GM23338 (cell line): ENCODE results near the gene PABPN1. TPM values are rescaled to one million over a fixed set of nuclear protein-coding genes. Genes with fewer than 3 reads are reported as not detected.

Experiments
- ATAC-seq: fragments of 200-7000 bp; cut with Tn5 transposase; 3 replicates; pipeline ENCODE4 v1.9.1; 2020
- DNase-seq: peaks from one replicate; pipeline ENCODE4 v3.0.0-alpha.2; 2015; ENCODE audit warnings: low spot score
- H2AFZ ChIP-seq: fragments of 200-600 bp; sonication (generic); 2 replicates; pipeline ENCODE4 v1.8.0; 2016; ENCODE audit warnings: antibody characterized with exemption, mild to moderate bottlenecking, moderate library complexity
- H3F3A ChIP-seq: fragments of 200-600 bp; sonication (generic); replicated peaks from 2 replicates; pipeline ENCODE4 v1.8.0; 2017; ENCODE audit warnings: antibody characterized with exemption, mixed run types, low read depth
- H3K27ac ChIP-seq: fragments of 200-600 bp; sonication (generic); 2 replicates; pipeline ENCODE4 v1.6.1; 2016; ENCODE audit warnings: low read depth
- H3K27me3 ChIP-seq: fragments of 200-600 bp; sonication (generic); 2 replicates; pipeline ENCODE4 v1.8.0; 2016; ENCODE audit warnings: mild to moderate bottlenecking, mixed run types, moderate library complexity; ENCODE audit not compliant: insufficient read depth
- H3K36me3 ChIP-seq: fragments of 200-600 bp; sonication (generic); 2 replicates; pipeline ENCODE4 v1.8.0; 2016; ENCODE audit warnings: mild to moderate bottlenecking; ENCODE audit not compliant: insufficient read depth
- H3K4me1 ChIP-seq: fragments of 200-600 bp; sonication (generic); 2 replicates; pipeline ENCODE4 v1.8.0; 2016; ENCODE audit warnings: mild to moderate bottlenecking, moderate library complexity; ENCODE audit not compliant: insufficient read depth
- H3K4me2 ChIP-seq: fragments of 200-600 bp; sonication (generic); 2 replicates; pipeline ENCODE4 v1.7.1; 2017; ENCODE audit warnings: mixed run types
- H3K4me3 ChIP-seq: fragments of 200-600 bp; sonication (generic); 2 replicates; pipeline ENCODE4 v1.6.1; 2016; ENCODE audit warnings: mixed run types
- H3K79me2 ChIP-seq: fragments of 200-600 bp; sonication (generic); replicated peaks from 2 replicates; pipeline ENCODE4 v1.8.0; 2017; ENCODE audit warnings: mild to moderate bottlenecking; ENCODE audit not compliant: insufficient read depth
- H3K9me2 ChIP-seq: fragments of 200-600 bp; sonication (generic); 2 replicates; pipeline ENCODE4 v1.8.0; 2017; ENCODE audit not compliant: insufficient read depth
- H4K20me1 ChIP-seq: fragments of 200-600 bp; sonication (generic); replicated peaks from 2 replicates; pipeline ENCODE4 v1.8.0; 2017; ENCODE audit warnings: mild to moderate bottlenecking; ENCODE audit not compliant: insufficient read depth
- H3K27ac Mint-ChIP-seq: 2 replicates; pipeline ENCODE4 v1.8.0; 2020; ENCODE audit warnings: inconsistent platforms, mild to moderate bottlenecking, moderate library complexity, mixed read lengths
- H3K27me3 Mint-ChIP-seq: 3 replicates; pipeline ENCODE4 v1.8.0; 2022; ENCODE audit warnings: low read depth, mild to moderate bottlenecking, moderate library complexity, mixed read lengths, inconsistent platforms; ENCODE audit not compliant: insufficient read depth, poor library complexity
- H3K36me3 Mint-ChIP-seq: 3 replicates; pipeline ENCODE4 v1.8.0; 2021; ENCODE audit warnings: low read depth, mild to moderate bottlenecking, inconsistent platforms, moderate library complexity, mixed read lengths
- H3K4me1 Mint-ChIP-seq: 3 replicates; pipeline ENCODE4 v1.8.0; 2020; ENCODE audit warnings: mild to moderate bottlenecking, inconsistent platforms, mixed read lengths
- H3K4me3 Mint-ChIP-seq: 3 replicates; pipeline ENCODE4 v1.8.0; 2021; ENCODE audit warnings: moderate library complexity, mild to moderate bottlenecking, inconsistent platforms, mixed read lengths
- H3K9me3 Mint-ChIP-seq: 3 replicates; pipeline ENCODE4 v1.8.0; 2020; ENCODE audit warnings: moderate library complexity, mild to moderate bottlenecking, inconsistent platforms, mixed read lengths
- CREB1 ChIP-seq: fragments of 250-450 bp; sonication (Bioruptor Pico); IDR thresholded peaks from 2 replicates; pipeline ENCODE4 v1.5.0; 2020; ENCODE audit warnings: low read depth, mild to moderate bottlenecking, moderate library complexity
- CTCF ChIP-seq, 2 experiments: fragments of 200-600 bp in 1 of 2; sonication (generic) in 1 of 2; conservative IDR thresholded peaks; 2 replicates each; pipeline versions ENCODE4 v1.5.1 to v1.6.1; 2016 to 2017; ENCODE audit warnings: antibody characterized with exemption in 2 of 2, low read depth in 2 of 2, mild to moderate bottlenecking in 2 of 2, moderate library complexity in 1 of 2
- ETS1 ChIP-seq: IDR thresholded peaks from 2 replicates; pipeline ENCODE4 v1.6.1; 2016; ENCODE audit warnings: antibody characterized with exemption
- EZH2 ChIP-seq: fragments of 200-600 bp; sonication (generic); IDR thresholded peaks from one replicate; pipeline ENCODE4 v1.8.0; 2017; ENCODE audit warnings: antibody characterized with exemption, mild to moderate bottlenecking, low read depth; ENCODE audit not compliant: unreplicated experiment
- EZH2phosphoT487 ChIP-seq: fragments of 200-600 bp; sonication (generic); IDR thresholded peaks from one replicate; pipeline ENCODE4 v1.8.1; 2018; ENCODE audit warnings: antibody characterized with exemption; ENCODE audit not compliant: unreplicated experiment
- JUNB ChIP-seq: IDR thresholded peaks from one replicate; pipeline ENCODE4 v1.6.1; 2016; ENCODE audit warnings: antibody characterized with exemption; ENCODE audit not compliant: unreplicated experiment
- NANOG ChIP-seq: IDR thresholded peaks from 2 replicates; pipeline ENCODE4 v1.6.1; 2016; ENCODE audit warnings: antibody characterized with exemption, borderline replicate concordance
- POLR2AphosphoS5 ChIP-seq: IDR thresholded peaks from 2 replicates; pipeline ENCODE4 v1.6.1; 2016; ENCODE audit warnings: antibody characterized with exemption, low read depth
- STAT1 ChIP-seq: IDR thresholded peaks from one replicate; pipeline ENCODE4 v1.6.1; 2016; ENCODE audit warnings: antibody characterized with exemption; ENCODE audit not compliant: unreplicated experiment
- ZNF114 ChIP-seq: fragments of 250-450 bp; sonication (Bioruptor Pico); IDR thresholded peaks from 2 replicates; pipeline ENCODE4 v1.5.0; 2020; ENCODE audit warnings: mild to moderate bottlenecking, moderate library complexity
- ZNF331 ChIP-seq: fragments of 250-450 bp; sonication (Bioruptor Pico); IDR thresholded peaks from 2 replicates; pipeline ENCODE4 v1.5.0; 2020; ENCODE audit warnings: low read depth, mild to moderate bottlenecking, moderate library complexity
- ZNF462 ChIP-seq: fragments of 250-450 bp; sonication (Bioruptor Pico); IDR thresholded peaks from 2 replicates; pipeline ENCODE4 v1.5.0; 2020; ENCODE audit warnings: mild to moderate bottlenecking, moderate library complexity
- polyA plus RNA-seq: library from polyadenylated mRNA; unstranded; fragments of >200 nt; fragmentation: Nextera tagmentation; extraction: Ambion mirVana; gene quantifications from 2 replicates; pipeline ENCODE4 v1.2.1, GENCODE V29; 2016
- total RNA-seq: library from RNA; depleted of rRNA; stranded (reverse); fragments of >200 nt; shearing (Covaris generic); gene quantifications from 2 replicates; pipeline ENCODE4 v1.2.3, GENCODE V29; 2014
- TF ChIP-seq, protein P1 (sequence below): IDR thresholded peaks from one replicate; pipeline ENCODE4 v1.6.1; 2018; ENCODE audit warnings: antibody characterized with exemption; ENCODE audit not compliant: unreplicated experiment

PABPN1 gene
- total and polyA plus RNA-seq, 2 experiments from 2014 or later, result 116 to 342 TPM

DNA sequence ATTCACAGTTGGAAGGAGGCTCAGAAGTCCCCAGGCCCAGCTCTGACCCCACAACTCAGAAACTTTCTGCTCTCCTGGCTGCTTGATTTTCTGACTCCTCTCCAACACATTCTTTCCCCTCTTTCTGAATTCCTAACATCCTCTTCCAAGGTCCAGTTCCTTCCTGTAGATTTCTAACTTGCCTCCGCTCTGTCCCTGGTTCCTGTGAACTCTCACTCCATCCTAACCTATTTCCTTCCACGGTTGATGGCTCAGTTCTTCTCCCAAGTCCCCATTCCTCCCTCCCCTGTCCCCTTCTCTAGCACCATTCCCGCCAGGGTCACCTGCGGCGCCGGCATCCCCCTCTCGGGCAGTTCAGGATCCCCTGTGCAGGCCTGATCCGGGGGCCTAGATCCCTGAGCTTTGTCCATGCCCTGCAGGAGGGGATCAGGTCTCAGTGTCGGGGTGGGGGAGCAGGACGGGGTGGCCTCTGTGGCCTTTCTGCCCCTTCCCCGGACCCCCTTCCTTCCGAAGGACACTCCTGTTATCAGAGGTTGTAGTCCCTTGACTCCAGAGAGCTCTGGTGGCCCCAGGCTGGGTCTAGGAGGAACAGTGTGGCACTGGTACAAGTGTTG, 37.4 kb downstream of the PABPN1 start:
- no peak for DNase-seq
- H3K4me3 Mint-ChIP-seq, result no peak overlapping the region
- no peaks in the 10 kb centered on the region for H3K36me3 ChIP-seq

More for the DNA sequence above, 37.4 kb downstream of the PABPN1 start:
- no peak overlapping the region for H3K4me3 ChIP-seq
- H3K4me2 ChIP-seq, result no peak overlapping the region
- ATAC-seq, result no peak
- H3K27me3 ChIP-seq, result peaks cover 17% of the 10 kb centered on the region
- no peak overlapping the region for H2AFZ ChIP-seq
- TF ChIP-seq POLR2AphosphoS5 (no peak), ZNF331 (CRISPR knock-in tag) (no peak), CTCF (conservative IDR thresholded peaks at IDR 0.05; ENCODE audit: low read depth in 2 of 2) (no peak), EZH2phosphoT487 (no peak), NANOG (no peak), CREB1 (CRISPR knock-in tag) (no peak), JUNB (no peak), STAT1 (no peak), EZH2 (no peak), ETS1 (no peak), ZNF462 (CRISPR knock-in tag) (no peak), ZNF114 (no peak)
- TF ChIP-seq, protein P1, sequence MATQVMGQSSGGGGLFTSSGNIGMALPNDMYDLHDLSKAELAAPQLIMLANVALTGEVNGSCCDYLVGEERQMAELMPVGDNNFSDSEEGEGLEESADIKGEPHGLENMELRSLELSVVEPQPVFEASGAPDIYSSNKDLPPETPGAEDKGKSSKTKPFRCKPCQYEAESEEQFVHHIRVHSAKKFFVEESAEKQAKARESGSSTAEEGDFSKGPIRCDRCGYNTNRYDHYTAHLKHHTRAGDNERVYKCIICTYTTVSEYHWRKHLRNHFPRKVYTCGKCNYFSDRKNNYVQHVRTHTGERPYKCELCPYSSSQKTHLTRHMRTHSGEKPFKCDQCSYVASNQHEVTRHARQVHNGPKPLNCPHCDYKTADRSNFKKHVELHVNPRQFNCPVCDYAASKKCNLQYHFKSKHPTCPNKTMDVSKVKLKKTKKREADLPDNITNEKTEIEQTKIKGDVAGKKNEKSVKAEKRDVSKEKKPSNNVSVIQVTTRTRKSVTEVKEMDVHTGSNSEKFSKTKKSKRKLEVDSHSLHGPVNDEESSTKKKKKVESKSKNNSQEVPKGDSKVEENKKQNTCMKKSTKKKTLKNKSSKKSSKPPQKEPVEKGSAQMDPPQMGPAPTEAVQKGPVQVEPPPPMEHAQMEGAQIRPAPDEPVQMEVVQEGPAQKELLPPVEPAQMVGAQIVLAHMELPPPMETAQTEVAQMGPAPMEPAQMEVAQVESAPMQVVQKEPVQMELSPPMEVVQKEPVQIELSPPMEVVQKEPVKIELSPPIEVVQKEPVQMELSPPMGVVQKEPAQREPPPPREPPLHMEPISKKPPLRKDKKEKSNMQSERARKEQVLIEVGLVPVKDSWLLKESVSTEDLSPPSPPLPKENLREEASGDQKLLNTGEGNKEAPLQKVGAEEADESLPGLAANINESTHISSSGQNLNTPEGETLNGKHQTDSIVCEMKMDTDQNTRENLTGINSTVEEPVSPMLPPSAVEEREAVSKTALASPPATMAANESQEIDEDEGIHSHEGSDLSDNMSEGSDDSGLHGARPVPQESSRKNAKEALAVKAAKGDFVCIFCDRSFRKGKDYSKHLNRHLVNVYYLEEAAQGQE, result no peak
- peaks cover 13% of the 10 kb centered on the region for H3K27me3 Mint-ChIP-seq
- no peak overlapping the region for H3K27ac Mint-ChIP-seq
- peaks cover 26% of the 10 kb centered on the region for H3K4me1 Mint-ChIP-seq
- H3F3A ChIP-seq, result 0 out of 2 replicates have a peak, but pooled peaks cover 3% of the 10 kb centered on the region
- H3K79me2 ChIP-seq, result no peaks in the 10 kb centered on the region
- H4K20me1 ChIP-seq, result peaks cover 2% of the 10 kb centered on the region; the same call in 1 of the 2 replicates
- H3K9me2 ChIP-seq, result no peaks in the 10 kb centered on the region
- H3K4me1 ChIP-seq, result peaks cover 13% of the 10 kb centered on the region
- H3K27ac ChIP-seq, result no peak overlapping the region
- H3K36me3 Mint-ChIP-seq, result peaks cover 33% of the 10 kb centered on the region
- H3K9me3 Mint-ChIP-seq, result no peaks in the 10 kb centered on the region; the same call in 2 of the 3 replicates
